Kidney (tissue), 14 donors: ENCODE data around the gene CD84. TPM values are rescaled to one million over a fixed set of nuclear protein-coding genes. Genes with fewer than 3 reads are reported as not detected.

Experiments used
- DNase-seq, 5 donors: peaks; one replicate each; pipeline ENCODE4 v3.0.0-alpha.2; 2013 to 2020
- FAIRE-seq: peaks from 2 replicates; lab custom pipeline; 2012; peaks lifted over from hg19 to GRCh38; lab: Jason Lieb, UNC
- H3K27ac ChIP-seq, 2 donors: one replicate each; pipeline ENCODE4 v1.7.0; 2013; ENCODE audit warnings: low read depth in 2 of 2, low read length in 2 of 2, inconsistent platforms in 1 of 2
- H3K27me3 ChIP-seq: one replicate; pipeline ENCODE4 v1.7.1; 2013; ENCODE audit warnings: low read length, inconsistent platforms; ENCODE audit not compliant: control insufficient read depth, insufficient read depth
- H3K36me3 ChIP-seq, 3 donors: one replicate each; pipeline versions ENCODE4 v1.7.0 to v1.7.1; 2013; ENCODE audit warnings: low read length in 3 of 3, control low read depth in 1 of 3, inconsistent platforms in 1 of 3; ENCODE audit not compliant: insufficient read depth in 3 of 3, control insufficient read depth in 2 of 3
- H3K4me1 ChIP-seq, 3 donors: one replicate each; pipeline versions ENCODE4 v1.7.0 to v1.7.1; 2013; ENCODE audit warnings: low read length in 3 of 3, inconsistent platforms in 1 of 3, low read depth in 1 of 3; ENCODE audit not compliant: control insufficient read depth in 2 of 3, insufficient read depth in 2 of 3
- H3K4me3 ChIP-seq, 3 donors: one replicate each; pipeline versions ENCODE4 v1.7.0 to v1.8.1; 2013; ENCODE audit warnings: low read length in 3 of 3, control low read depth in 1 of 3, inconsistent platforms in 1 of 3
- H3K9ac ChIP-seq, 3 donors: one replicate each; pipeline versions ENCODE4 v1.7.0 to v1.7.1; 2013; ENCODE audit warnings: low read length in 3 of 3, control low read depth in 1 of 3, inconsistent platforms in 1 of 3
- H3K9me3 ChIP-seq, 3 donors: one replicate each; pipeline versions ENCODE4 v1.7.0 to v1.7.1; 2013; ENCODE audit warnings: low read length in 3 of 3, control low read depth in 1 of 3, inconsistent platforms in 1 of 3; ENCODE audit not compliant: control insufficient read depth in 2 of 3, insufficient read depth in 1 of 3
- intact Hi-C: fragments of 100-400 bp; cut with DNase I; formaldehyde crosslinking; loops from one replicate; pipeline ENCODE4 v1.11.1; 2022
- polyA plus RNA-seq: library from polyadenylated mRNA; stranded (reverse); fragments of 350-450 nt; fragmentation: Illumina TruSeq; extraction: RNeasy Lipid Tissue Mini Kit (QIAGEN cat#74804); gene quantifications from one replicate; pipeline ENCODE4 v1.2.3, GENCODE V29; 2014; ENCODE audit warnings: low read depth, low replicate concordance; ENCODE audit not compliant: insufficient read depth
- total RNA-seq: library from RNA; stranded (reverse); fragmentation: NEBNext Ultra II Directional; extraction: Animal tissue kit (Norgen Biotek cat#: 25700); gene quantifications from one replicate; pipeline ENCODE4 v1.2.1, GENCODE V29; 2021
- TF ChIP-seq, protein P1 (sequence below): IDR thresholded peaks from 3 replicates; pipeline ENCODE4 v1.5.1; 2012; ENCODE audit warnings: mild to moderate bottlenecking, moderate library complexity, borderline replicate concordance; ENCODE audit not compliant: insufficient read depth; ENCODE audit errors: extremely low read depth
- donor health status: control.
- donor health status: control.
- donor health status: control.
- donor health status: control.
- donor health status: control.
- donor health status: DM: yes; HTN: yes; CAD: no.
- donor health status: Normal renal cell carcinoma (clear cell type).

CD84 gene
- total and polyA plus RNA-seq, 2 donors from 2014 or later: 0.30 to 17.5 TPM

DNA sequence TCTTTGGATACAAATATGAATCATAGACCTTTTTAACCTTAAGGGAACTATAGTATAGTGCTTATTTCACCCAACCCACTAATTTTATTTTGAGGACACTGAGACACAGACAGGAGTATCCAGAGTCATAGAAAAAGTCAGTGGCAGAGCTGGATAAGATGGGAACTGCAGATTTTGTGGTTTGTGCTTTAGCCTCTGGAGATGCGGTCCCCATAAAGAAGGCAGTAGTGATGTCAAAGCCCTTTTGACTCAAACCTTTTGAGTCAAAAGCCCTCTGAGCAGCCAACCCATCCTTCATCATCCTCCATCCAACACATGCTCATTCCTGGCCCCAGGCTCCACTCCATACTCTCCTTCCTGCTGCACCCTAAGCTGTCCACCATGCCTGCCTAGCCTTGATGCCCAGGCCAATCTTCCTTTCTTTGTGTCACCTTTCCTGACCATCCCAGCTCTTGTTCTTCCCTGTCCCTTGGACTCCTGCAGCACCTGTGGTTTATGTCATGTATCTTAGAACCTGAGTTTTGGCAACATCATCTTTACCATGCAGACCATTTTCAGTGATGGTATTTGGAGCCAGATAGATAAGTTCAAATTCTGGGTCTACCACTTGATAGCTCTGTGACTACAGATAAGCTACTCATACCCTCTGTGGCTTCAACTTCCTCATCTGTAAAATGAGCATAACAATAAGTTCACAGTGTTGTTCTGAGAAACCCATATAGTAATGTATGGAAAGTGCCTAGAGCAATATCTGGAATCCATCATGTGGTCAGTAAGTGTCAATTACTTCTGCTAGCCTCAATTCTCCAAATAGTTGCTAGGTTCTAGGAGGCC, 47.4 kb upstream of the CD84 start:
- intact Hi-C loops: no loop called here
- Histone ChIP-seq H3K9ac (no peak overlapping the region), H3K36me3 (no peaks in the 10 kb centered on the region), H3K4me3 (no peak overlapping the region), H3K9me3 (no peaks in the 10 kb centered on the region), H3K27ac (no peak overlapping the region), H3K4me1 (no peaks in the 10 kb centered on the region), H3K27me3 (no peaks in the 10 kb centered on the region)
- TF ChIP-seq, protein P1, sequence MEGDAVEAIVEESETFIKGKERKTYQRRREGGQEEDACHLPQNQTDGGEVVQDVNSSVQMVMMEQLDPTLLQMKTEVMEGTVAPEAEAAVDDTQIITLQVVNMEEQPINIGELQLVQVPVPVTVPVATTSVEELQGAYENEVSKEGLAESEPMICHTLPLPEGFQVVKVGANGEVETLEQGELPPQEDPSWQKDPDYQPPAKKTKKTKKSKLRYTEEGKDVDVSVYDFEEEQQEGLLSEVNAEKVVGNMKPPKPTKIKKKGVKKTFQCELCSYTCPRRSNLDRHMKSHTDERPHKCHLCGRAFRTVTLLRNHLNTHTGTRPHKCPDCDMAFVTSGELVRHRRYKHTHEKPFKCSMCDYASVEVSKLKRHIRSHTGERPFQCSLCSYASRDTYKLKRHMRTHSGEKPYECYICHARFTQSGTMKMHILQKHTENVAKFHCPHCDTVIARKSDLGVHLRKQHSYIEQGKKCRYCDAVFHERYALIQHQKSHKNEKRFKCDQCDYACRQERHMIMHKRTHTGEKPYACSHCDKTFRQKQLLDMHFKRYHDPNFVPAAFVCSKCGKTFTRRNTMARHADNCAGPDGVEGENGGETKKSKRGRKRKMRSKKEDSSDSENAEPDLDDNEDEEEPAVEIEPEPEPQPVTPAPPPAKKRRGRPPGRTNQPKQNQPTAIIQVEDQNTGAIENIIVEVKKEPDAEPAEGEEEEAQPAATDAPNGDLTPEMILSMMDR: no peak
- DNase-seq (no peak), FAIRE-seq (no peak)

DNA sequence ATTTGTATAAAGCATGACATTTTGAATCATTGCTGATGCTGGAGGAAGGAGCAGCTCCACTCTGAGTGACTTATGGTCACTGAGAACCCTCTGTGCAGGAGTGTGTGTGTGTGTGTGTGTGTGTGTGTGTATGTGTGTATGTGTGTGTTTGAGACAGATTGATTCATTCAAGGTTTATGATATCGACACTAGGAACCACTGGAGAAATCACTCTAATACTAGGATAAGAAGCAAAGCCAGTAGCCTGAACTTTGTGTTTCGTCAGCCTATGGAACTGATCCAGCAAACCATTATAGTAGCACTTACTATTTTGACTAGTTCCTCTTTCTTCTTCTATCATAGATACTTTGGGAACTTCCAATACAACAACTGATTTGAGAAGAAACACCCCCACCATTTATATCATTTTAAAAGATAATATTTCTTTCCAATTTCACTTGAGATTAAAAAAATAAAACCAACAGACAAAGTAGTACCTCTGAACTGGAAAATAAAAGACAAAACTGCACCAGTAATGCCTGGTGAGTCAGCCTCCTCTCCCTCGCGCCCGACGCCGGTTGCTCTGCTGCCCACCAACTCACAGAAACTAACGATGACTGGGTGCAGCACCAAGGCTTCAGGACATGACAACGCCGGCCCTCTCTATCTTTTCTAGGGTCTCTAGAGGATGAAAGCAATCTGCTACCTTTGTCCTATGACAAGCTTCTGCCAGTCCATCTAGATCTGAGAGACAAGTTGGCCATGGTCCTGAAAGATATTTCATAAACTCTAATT, 46.6 kb upstream of the CD84 start:
- Histone ChIP-seq H3K9me3 (no peaks in the 10 kb centered on the region), H3K4me3 (no peak overlapping the region), H3K36me3 (no peaks in the 10 kb centered on the region), H3K27me3 (no peaks in the 10 kb centered on the region), H3K27ac (no peak overlapping the region), H3K9ac (no peak overlapping the region), H3K4me1 (no peaks in the 10 kb centered on the region)
- intact Hi-C loops: no loop called here
- no peak for FAIRE-seq
- TF ChIP-seq, protein P1: no peak
- DNase-seq: no peak

DNA sequence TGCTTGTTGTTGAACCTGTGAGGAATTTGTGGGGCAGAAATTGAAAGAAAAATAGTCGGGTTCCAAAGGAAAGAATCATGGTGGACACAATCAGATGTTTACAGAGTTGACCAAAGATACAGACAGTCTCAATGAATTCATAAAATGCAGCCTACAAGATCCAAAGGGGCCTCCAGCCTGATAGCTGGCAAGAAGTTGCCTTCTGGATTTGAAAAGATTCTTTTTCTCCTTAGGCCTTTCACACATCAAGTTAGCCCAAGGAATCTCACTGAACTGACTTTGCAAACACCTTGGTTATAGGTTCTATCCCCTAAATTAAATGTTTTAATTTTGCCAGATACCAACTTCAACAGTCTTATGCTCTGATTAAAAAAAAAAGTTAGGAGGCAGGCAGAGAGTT, 46.0 kb upstream of the CD84 start:
- no peak for FAIRE-seq
- no peaks in the 10 kb centered on the region for H3K4me1 ChIP-seq
- intact Hi-C loops: no loop called here

More for the DNA sequence above, 46.0 kb upstream of the CD84 start:
- no peaks in the 10 kb centered on the region for H3K27me3 ChIP-seq
- no peaks in the 10 kb centered on the region for H3K36me3 ChIP-seq
- H3K27ac ChIP-seq: no peak overlapping the region
- no peaks in the 10 kb centered on the region for H3K9me3 ChIP-seq
- TF ChIP-seq, protein P1: no peak
- DNase-seq: no peak
- H3K4me3 ChIP-seq: no peak overlapping the region
- no peak overlapping the region for H3K9ac ChIP-seq
